Measurements from ENCODE around the gene JAML.
"Not testable (repeated sequence)": the region's sequence is repeated elsewhere in the genome, so short reads cannot be mapped to it uniquely, and the experiment has no call there.

The JAML gene

DNA sequence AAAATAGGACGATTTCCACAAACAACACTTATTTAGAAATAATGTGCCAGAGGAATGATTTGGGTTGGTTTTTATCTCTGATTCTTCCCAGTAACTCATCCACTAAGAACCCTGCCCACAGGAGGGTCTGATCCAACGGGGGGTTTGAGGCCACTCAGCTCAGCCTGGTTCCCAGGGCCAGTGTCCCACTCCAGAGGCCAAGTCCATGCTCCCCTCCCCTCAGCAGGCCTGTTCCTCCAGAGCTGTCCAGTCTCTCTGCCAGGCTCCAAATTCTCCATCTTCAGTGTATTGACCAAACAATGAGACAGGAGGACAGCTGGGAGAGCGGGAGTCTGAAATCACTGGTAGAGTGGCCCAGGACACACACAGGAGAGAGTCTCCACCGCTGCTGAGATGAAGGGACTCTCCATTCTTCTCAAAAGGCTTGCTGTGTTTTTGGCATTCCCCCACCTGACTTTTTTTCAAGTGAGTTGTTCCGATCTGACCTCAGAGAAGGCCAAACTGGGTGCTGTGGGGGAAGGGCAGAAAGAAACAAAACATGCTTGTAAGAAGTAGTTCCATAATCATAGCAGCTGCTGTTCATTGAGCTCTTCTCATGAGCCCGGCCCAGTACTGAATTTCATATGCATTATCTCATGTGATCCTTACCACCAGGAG, 30.8 kb downstream of the JAML start:
- H3K4me3 ChIP-seq (ENCODE audit: low read depth, low read length) = no peak overlapping the region
- peak; percentile 67 for DNase-seq (ENCODE audit: low read depth)
- TF ChIP-seq CTCF (IDR thresholded peaks at IDR 0.05; ENCODE audit: insufficient read depth, low read depth, low read length, missing control alignments) = no peak

- not testable (repeated sequence) for DNase-seq (ENCODE audit: low read depth); H3K4me3 ChIP-seq (ENCODE audit: low read depth, low read length)
Measured at GRCh38 chr11:118192817-118193216, 32.0 kb downstream of the JAML start.

GRCh38 chr11:118190942-118191506, 33.8 kb downstream of the JAML start:
- not testable (repeated sequence) for DNase-seq (ENCODE audit: low read depth); H3K4me3 ChIP-seq (ENCODE audit: low read depth, low read length)

- H3K4me3 ChIP-seq (ENCODE audit: low read depth, low read length) = no peak overlapping the region
- no peak for TF ChIP-seq CTCF (IDR thresholded peaks at IDR 0.05; ENCODE audit: insufficient read depth, low read depth, low read length, missing control alignments)
- no peak for DNase-seq (ENCODE audit: low read depth)
Measured at GRCh38 chr11:118186346-118187107, 38.3 kb downstream of the JAML start.

DNA sequence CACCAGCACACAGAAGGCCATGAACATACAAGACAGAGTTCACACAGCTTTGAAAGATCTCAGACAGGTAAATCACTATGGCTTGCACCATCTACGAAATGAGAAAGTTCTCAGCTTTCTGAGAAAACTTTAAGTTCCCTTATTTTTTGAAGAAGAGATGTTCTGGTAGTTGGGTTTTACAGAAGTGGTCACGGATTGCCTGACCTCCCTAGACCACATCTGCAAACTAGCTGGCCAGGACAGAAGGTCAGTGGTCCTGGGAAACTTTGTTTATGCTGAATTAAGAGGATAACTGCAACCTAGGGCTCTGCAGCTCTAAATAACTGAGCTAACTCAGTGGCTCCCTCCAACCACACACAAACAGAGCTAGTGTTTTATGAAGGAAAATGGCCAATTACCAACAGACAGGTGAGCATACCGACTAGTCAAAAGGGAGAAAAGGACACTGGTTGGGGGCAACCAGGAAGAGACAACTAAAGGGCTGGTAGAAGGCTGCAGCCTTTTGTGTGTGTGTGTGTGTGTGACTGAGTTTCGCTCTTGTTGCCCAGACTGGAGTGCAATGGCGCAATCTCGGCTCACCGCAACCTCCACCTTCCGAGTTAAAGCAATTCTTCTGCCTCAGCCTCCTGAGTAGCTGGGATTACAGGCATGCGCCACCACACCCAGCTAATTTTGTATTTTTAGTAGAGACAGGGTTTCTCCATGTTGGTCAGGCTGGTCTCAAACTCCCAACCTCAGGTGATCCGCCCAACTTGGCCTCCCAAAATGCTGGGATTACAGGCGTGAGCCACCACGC, 39.8 kb downstream of the JAML start:
- no peak overlapping the region for H3K4me3 ChIP-seq (ENCODE audit: low read depth, low read length)
- no peak for DNase-seq (ENCODE audit: low read depth)
- TF ChIP-seq CTCF (IDR thresholded peaks at IDR 0.05; ENCODE audit: insufficient read depth, low read depth, low read length, missing control alignments) = no peak

DNA sequence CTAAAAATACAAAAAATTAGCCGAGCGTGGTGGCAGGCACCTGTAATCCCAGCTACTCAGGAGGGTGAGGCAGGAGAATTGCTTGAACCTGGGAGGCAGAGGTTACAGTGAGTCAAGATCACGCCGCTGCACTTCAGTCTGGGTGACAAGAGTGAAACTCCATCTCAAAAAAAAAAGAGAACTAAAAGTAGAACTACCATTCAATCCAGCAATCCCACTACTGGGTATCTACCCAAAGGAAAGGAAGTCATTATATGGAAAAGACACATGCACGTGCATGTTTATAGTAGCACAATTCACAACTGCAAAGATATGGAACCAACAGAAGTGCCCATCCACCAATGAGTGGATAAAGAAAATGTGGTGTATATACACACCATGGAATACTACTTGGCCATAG, 41.1 kb downstream of the JAML start:
- H3K4me3 ChIP-seq (ENCODE audit: low read depth, low read length); DNase-seq (ENCODE audit: low read depth): not testable (repeated sequence)

DNA sequence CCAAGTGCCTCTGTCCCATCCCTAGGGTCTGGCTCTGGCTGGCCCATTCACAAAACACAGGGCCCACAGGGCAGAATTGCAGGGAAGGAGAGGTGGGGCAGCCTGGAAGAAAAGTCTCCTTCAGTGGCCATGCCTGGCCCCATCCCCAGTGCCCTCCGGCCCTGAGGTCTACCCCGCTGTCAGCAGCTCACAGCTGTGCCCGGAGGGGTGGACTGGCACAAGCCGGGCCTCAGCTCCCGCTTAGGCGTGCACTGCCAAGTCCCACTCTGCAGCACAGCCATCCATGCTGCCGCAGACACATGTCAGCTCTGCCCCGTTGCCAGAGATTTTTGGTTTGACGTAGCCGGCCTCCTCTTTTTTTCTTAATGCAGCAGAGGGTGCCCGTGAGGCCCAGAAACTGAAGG, 44.5 kb downstream of the JAML start:
- peak; percentile 35 for DNase-seq (ENCODE audit: low read depth)
- H3K4me3 ChIP-seq (ENCODE audit: low read depth, low read length) = no peak overlapping the region
- TF ChIP-seq CTCF (IDR thresholded peaks at IDR 0.05; ENCODE audit: insufficient read depth, low read depth, low read length, missing control alignments) = no peak

DNA sequence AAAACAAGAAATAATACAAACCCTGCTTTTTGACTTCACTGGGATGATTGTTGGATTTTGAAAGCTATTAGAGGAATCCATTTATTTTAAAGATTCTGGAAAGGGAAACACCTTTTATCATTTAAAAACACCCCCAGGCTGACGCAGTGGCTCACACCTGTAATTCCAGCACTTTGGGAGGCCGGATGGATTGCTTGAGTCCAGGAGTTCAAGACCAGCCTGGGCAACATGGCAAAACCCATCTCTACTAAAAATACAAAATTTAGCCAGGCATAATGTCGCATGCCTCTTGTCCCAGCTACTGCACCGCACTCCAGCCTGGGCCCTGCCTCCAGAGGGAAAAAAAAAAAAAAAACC, 48.1 kb downstream of the JAML start:
- H3K4me3 ChIP-seq (ENCODE audit: low read depth, low read length) = no peak overlapping the region
- DNase-seq (ENCODE audit: low read depth) = no peak

More for the DNA sequence above, 48.1 kb downstream of the JAML start:
- TF ChIP-seq CTCF (IDR thresholded peaks at IDR 0.05; ENCODE audit: insufficient read depth, low read depth, low read length, missing control alignments) = no peak
